Panc1 (cell line): ENCODE results near the gene GRIA2. TPM values are rescaled to one million over a fixed set of nuclear protein-coding genes. Genes with fewer than 3 reads are reported as not detected.

Experiments
- ATAC-seq: fragments of 200-7000 bp; cut with Tn5 transposase; 2 replicates; pipeline ENCODE4 v1.9.1; 2020; ENCODE audit warnings: mild to moderate bottlenecking, moderate library complexity
- BruUV-seq: library from RNA; stranded (reverse); fragments of 400-500 nt; replicated peaks from 2 replicates; lab custom pipeline; 2021; lab: Mats Ljungman, UMichigan
- CTCF ChIA-PET: fragments of 300-600 bp; sonication (Branson Sonifier 250); formaldehyde crosslinking; loops from one replicate; lab custom pipeline; 2022; ENCODE audit warnings: antibody characterized with exemption; lab: Charles Lee
- POLR2A ChIA-PET: fragments of 300-600 bp; sonication (Branson Sonifier 250); formaldehyde crosslinking; loops from one replicate; lab custom pipeline; 2022; ENCODE audit warnings: antibody characterized with exemption; lab: Charles Lee
- DNase-seq: peaks from one replicate; pipeline ENCODE4 v3.0.0-alpha.2; 2010; ENCODE audit warnings: low read depth, low spot score
- H3K27ac ChIP-seq: 2 replicates; pipeline ENCODE4 v1.5.1; 2011; ENCODE audit warnings: mild to moderate bottlenecking, low read length, inconsistent platforms
- H3K27me3 ChIP-seq: fragments of 200-500 bp; sonication (Bioruptor generic); 2 replicates; pipeline ENCODE4 v1.6.0; 2014; ENCODE audit warnings: low read length, inconsistent platforms; ENCODE audit not compliant: control insufficient read depth, insufficient read depth
- H3K36me3 ChIP-seq: fragments of 200-500 bp; sonication (Bioruptor generic); 2 replicates; pipeline ENCODE4 v1.5.1; 2014; ENCODE audit warnings: inconsistent platforms, mild to moderate bottlenecking, low read length, moderate library complexity; ENCODE audit not compliant: control insufficient read depth, insufficient read depth
- H3K4me1 ChIP-seq: 2 replicates; pipeline ENCODE4 v1.5.1; 2011; ENCODE audit warnings: inconsistent platforms, mild to moderate bottlenecking, low read length, moderate library complexity; ENCODE audit not compliant: control insufficient read depth, insufficient read depth
- H3K4me3 ChIP-seq, 2 experiments: 2 replicates each; pipeline ENCODE4 v1.5.1; 2011 to 2012; ENCODE audit warnings: low read depth in 2 of 2, low read length in 2 of 2, mild to moderate bottlenecking in 2 of 2, inconsistent platforms in 1 of 2, moderate library complexity in 1 of 2
- H3K9me3 ChIP-seq: fragments of 200-500 bp; sonication (Bioruptor generic); 2 replicates; pipeline ENCODE4 v1.5.1; 2014; ENCODE audit warnings: low read depth, mild to moderate bottlenecking, inconsistent platforms, low read length, moderate library complexity; ENCODE audit not compliant: control insufficient read depth, insufficient read depth
- POLR2AphosphoS5 ChIP-seq: IDR thresholded peaks from 2 replicates; pipeline ENCODE4 v1.6.1; 2012; ENCODE audit warnings: mild to moderate bottlenecking, low read depth, low read length, moderate library complexity
- REST ChIP-seq, 2 experiments: IDR thresholded peaks; 2 replicates each; pipeline ENCODE4 v1.6.1; 2011 to 2012; ENCODE audit warnings: low read depth in 2 of 2, control low read depth in 1 of 2, low read length in 1 of 2, mild to moderate bottlenecking in 1 of 2, moderate library complexity in 1 of 2; ENCODE audit not compliant: insufficient read depth in 1 of 2
- SIN3A ChIP-seq: IDR thresholded peaks from 2 replicates; pipeline ENCODE4 v1.6.1; 2012; ENCODE audit warnings: low read depth, mild to moderate bottlenecking, low read length, moderate library complexity, borderline replicate concordance; ENCODE audit not compliant: insufficient read depth
- TCF7L2 ChIP-seq: IDR thresholded peaks from 2 replicates; pipeline ENCODE4 v1.6.1; 2011; ENCODE audit warnings: mild to moderate bottlenecking, low read depth, low read length, inconsistent platforms
- in situ Hi-C: cut with HindIII; loops from 2 replicates; pipeline ENCODE4 v1.10.0; 2016; ENCODE audit warnings: low sequenced_read_pairs, low pct_unique_long_range_greater_than_20kb
- intact Hi-C: fragments of 100-400 bp; cut with micrococcal nuclease; formaldehyde crosslinking; loops from one replicate; pipeline ENCODE4 v1.10.0; 2022; ENCODE audit not compliant: unreplicated experiment
- total RNA-seq: library from RNA; stranded (reverse); gene quantifications from one replicate; pipeline ENCODE4 v1.2.1, GENCODE V29; 2021; ENCODE audit not compliant: unreplicated experiment
- TF ChIP-seq, protein P1 (sequence below): fragments of 450-650 bp; IDR thresholded peaks from 2 replicates; pipeline ENCODE4 v1.5.1; 2017; ENCODE audit warnings: mild to moderate bottlenecking

GRIA2 gene
- total RNA-seq, 1 experiment from 2014 or later = not detected

DNA sequence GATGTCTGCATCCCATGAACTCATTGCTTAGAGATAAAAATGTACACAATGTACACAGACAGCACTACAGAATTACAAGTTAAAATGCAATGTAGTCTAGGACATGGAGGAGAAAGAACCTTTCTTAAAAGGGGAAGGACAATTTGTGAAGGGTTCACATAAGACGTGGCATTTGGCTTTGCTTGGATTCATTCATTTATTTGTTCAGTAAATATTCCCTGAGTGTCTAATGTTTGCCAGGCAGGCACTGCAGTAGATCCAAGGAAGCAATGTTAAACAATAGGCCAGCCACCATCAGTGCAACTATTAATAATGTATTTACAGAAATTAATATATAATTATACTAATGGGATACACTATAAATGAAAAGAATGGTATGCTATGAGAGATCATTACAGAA is 94.4 kb downstream of the GRIA2 start:
- Histone ChIP-seq H3K36me3 (no peaks in the 10 kb centered on the region), H3K27me3 (no peaks in the 10 kb centered on the region), H3K27ac (no peak overlapping the region), H3K9me3 (no peaks in the 10 kb centered on the region), H3K4me1 (no peaks in the 10 kb centered on the region), H3K4me3 (no peak overlapping the region)
- DNase-seq = no peak
- intact Hi-C loops = no loop called here
- in situ Hi-C loops = no loop called here
- ATAC-seq = no peak
- ChIA-PET CTCF (no interaction called here), POLR2A (no interaction called here)
- TF ChIP-seq, protein P1, sequence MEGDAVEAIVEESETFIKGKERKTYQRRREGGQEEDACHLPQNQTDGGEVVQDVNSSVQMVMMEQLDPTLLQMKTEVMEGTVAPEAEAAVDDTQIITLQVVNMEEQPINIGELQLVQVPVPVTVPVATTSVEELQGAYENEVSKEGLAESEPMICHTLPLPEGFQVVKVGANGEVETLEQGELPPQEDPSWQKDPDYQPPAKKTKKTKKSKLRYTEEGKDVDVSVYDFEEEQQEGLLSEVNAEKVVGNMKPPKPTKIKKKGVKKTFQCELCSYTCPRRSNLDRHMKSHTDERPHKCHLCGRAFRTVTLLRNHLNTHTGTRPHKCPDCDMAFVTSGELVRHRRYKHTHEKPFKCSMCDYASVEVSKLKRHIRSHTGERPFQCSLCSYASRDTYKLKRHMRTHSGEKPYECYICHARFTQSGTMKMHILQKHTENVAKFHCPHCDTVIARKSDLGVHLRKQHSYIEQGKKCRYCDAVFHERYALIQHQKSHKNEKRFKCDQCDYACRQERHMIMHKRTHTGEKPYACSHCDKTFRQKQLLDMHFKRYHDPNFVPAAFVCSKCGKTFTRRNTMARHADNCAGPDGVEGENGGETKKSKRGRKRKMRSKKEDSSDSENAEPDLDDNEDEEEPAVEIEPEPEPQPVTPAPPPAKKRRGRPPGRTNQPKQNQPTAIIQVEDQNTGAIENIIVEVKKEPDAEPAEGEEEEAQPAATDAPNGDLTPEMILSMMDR = no peak
- no peak for TF ChIP-seq SIN3A
- BruUV-seq = no TSS peak

GRCh38 chr4:157315968-157316367 is 95.4 kb downstream of the GRIA2 start:
- Histone ChIP-seq H3K27ac (no peak overlapping the region), H3K9me3 (no peaks in the 10 kb centered on the region), H3K4me1 (no peaks in the 10 kb centered on the region), H3K27me3 (no peaks in the 10 kb centered on the region), H3K4me3 (no peak overlapping the region), H3K36me3 (no peaks in the 10 kb centered on the region)
- ChIA-PET POLR2A (no interaction called here), CTCF (no interaction called here)
- intact Hi-C loops = no loop called here
- DNase-seq (no peak), ATAC-seq (no peak)
- BruUV-seq = no TSS peak
- in situ Hi-C loops = no loop called here
- TF ChIP-seq TCF7L2 = no peak
- TF ChIP-seq POLR2AphosphoS5 = no peak
- TF ChIP-seq, protein P1 = no peak
- TF ChIP-seq REST (IDR thresholded peaks at IDR 0.05; ENCODE audit: insufficient read depth in 1 of 2, low read depth in 2 of 2, low read length in 1 of 2) = no peak
- TF ChIP-seq SIN3A = no peak

DNA sequence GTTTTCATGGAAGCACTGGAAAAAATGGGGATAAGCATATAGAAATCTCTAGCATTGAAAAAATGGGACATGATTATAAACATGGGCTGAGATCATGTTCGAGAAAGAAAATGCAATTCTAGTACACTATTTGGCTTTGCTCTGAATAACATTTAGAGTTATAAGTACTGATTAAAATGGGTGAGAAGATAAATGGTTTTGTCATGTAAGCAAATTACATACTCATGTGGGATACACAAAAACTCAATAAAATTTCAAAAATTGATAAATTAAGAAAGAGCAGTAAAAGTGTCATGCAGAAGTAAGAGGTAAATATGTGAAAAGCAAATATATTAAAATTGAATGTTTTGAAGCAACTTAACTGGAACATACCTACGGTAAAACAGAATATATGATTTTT is 99.6 kb downstream of the GRIA2 start:
- POLR2A ChIA-PET = no interaction called here
- CTCF ChIA-PET = no interaction called here
- Histone ChIP-seq H3K36me3 (no peaks in the 10 kb centered on the region), H3K4me3 (no peak overlapping the region), H3K4me1 (no peaks in the 10 kb centered on the region), H3K9me3 (no peaks in the 10 kb centered on the region), H3K27ac (no peak overlapping the region), H3K27me3 (no peaks in the 10 kb centered on the region)
- ATAC-seq (no peak), DNase-seq (no peak)
- no TSS peak for BruUV-seq
- in situ Hi-C loops = no loop called here
- intact Hi-C loops = no loop called here
- no peak for TF ChIP-seq TCF7L2
- no peak for TF ChIP-seq SIN3A
- TF ChIP-seq REST (IDR thresholded peaks at IDR 0.05; ENCODE audit: insufficient read depth in 1 of 2, low read depth in 2 of 2, low read length in 1 of 2) = no peak
- TF ChIP-seq, protein P1 = no peak
- no peak for TF ChIP-seq POLR2AphosphoS5
